GM10248 (cell line): ENCODE results near the gene CEP112.

ENCODE experiments used
- CTCF ChIA-PET: fragments of 300-600 bp; sonication (Branson Sonifier 250); formaldehyde crosslinking; extraction: SDS; loops from one replicate; lab custom pipeline; 2021; ENCODE audit warnings: antibody characterized with exemption; lab: Yijun Ruan, JAX
- POLR2A ChIA-PET: fragments of 350-650 bp; sonication (Branson Sonifier 250); formaldehyde crosslinking; extraction: SDS; loops from one replicate; lab custom pipeline; 2020; ENCODE audit warnings: antibody characterized with exemption; lab: Yijun Ruan, JAX
- DNase-seq: peaks from one replicate; pipeline ENCODE4 v3.0.0; 2012; ENCODE audit errors: extremely low spot score
- CTCF ChIP-seq: IDR thresholded peaks from 2 replicates; pipeline ENCODE4 v1.5.1; 2012; ENCODE audit warnings: mild to moderate bottlenecking, low read depth; ENCODE audit errors: extremely low read depth, missing control alignments, control extremely low read depth

Gene CEP112

GRCh38 chr17:65599650-65600049 is 592.3 kb downstream of the CEP112 start:
- no peak for DNase-seq

GRCh38 chr17:65598746-65599145 is 593.2 kb downstream of the CEP112 start:
- ChIA-PET POLR2A (no interaction called here), CTCF (no interaction called here)
- no peak for DNase-seq
- TF ChIP-seq CTCF, result no peak

More at GRCh38 chr17:65599650-65600049, 592.3 kb downstream of the CEP112 start:
- TF ChIP-seq CTCF, result no peak
- CTCF ChIA-PET, result no interaction called here
- POLR2A ChIA-PET, result no interaction called here

GRCh38 chr17:65595071-65595656 is 596.8 kb downstream of the CEP112 start:
- CTCF ChIA-PET, result no interaction called here
- POLR2A ChIA-PET, result no interaction called here
- no peak for TF ChIP-seq CTCF
- DNase-seq, result no peak

- TF ChIP-seq CTCF, result no peak
- POLR2A ChIA-PET, result no interaction called here
- no peak for DNase-seq
- CTCF ChIA-PET, result no interaction called here
Measured at GRCh38 chr17:65593855-65594845, 597.8 kb downstream of the CEP112 start.

GRCh38 chr17:65593092-65593854 is 598.7 kb downstream of the CEP112 start:
- POLR2A ChIA-PET, result no interaction called here
- no peak for TF ChIP-seq CTCF
- CTCF ChIA-PET, result no interaction called here

More at GRCh38 chr17:65593092-65593854, 598.7 kb downstream of the CEP112 start:
- DNase-seq, result no peak
